GM21529 (cell line): ENCODE data around the gene EP400.

ENCODE experiments used
- ATAC-seq: cut with Tn5 transposase; IDR thresholded peaks from one replicate; pipeline ENCODE4 v1.9.1; 2021; ENCODE audit not compliant: unreplicated experiment

The EP400 gene

DNA sequence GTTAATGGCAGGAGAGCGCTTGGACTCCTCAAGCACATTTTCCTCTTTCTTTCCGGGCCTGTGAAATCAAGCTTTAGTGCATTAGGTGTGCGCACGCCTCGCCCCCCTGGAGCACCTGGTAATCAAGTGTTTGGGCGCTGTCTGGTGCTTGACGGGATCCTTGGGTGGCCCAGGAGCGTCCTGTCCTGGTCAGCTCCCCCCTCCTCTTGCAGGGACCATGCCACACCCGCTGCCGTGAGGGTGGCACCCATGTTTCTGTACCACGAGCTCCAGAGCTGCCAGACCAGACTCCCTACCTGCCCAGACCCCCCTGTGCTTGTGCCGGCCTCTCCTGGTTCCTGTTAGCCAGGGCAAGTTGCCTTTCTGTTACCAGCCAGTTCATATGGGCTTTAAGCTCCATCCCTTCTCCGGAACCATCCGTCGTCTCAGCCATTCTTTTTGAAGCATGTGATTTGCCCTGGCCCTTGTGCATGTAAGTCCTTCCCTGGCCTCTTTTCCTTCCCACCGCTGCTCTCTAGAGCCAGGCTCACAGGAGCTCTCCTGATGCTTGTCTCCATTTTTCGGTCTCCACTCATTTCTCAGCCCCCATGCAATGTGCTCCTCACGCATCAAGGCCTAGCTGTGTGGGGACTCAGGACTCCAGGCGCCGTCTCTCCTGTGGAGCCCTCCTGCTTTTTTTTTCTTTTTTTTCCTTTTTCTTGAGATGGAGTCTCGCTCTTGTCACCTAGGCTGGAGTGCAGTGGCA, 66.1 kb downstream of the EP400 start:
- no peak for ATAC-seq

DNA sequence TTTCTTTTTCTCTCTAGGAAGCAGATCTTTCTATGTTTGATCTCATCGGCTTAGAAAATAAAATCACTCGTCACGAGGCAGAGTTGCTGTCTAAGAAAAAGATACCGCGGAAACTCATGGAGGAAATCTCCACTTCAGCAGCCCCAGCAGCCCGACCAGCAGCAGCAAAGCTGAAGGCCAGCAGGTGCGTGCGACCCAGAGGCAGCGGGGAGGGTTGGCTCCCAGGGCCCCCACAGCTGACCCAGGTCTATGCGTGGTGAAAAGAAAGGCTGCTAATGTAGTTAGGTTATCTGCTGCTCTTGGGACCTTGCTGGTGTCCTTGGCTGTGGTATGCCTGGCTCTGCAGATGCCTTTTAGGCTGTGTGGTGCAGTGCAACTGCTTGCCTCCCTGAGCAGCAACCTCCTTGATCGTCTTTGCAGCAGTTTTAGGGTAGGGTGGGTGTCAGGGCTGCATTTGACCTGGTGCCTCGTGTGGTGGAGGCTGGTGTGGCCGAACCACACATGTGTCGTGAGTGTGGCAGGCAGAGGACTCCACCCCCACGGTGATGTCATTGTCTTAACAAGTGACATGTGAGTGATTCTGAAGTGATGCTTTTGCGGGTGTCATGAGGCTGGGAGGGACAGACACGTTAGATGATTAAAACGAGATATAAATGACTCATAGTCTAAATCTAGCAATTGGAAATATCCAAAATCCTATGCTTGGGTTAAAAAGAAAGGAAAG, 68.6 kb downstream of the EP400 start:
- ATAC-seq = no peak

DNA sequence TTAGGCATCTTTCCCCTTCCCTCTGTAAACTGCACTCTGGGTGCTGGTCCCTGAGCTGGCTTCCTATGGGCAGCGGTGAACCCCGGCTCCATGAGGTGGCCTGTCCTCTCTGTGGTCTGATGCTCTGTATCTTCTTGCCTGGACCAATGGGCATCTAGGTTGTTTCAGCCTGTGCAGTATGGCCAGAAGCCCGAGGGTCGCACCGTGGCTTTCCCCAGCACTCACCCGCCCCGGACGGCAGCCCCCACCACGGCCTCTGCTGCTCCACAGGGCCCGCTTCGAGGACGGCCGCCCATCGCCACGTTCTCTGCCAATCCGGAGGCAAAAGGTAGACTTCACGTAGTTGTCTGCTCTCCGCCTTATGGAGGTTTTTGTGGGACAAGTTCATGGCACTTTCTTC, 70.1 kb downstream of the EP400 start:
- ATAC-seq = no peak

DNA sequence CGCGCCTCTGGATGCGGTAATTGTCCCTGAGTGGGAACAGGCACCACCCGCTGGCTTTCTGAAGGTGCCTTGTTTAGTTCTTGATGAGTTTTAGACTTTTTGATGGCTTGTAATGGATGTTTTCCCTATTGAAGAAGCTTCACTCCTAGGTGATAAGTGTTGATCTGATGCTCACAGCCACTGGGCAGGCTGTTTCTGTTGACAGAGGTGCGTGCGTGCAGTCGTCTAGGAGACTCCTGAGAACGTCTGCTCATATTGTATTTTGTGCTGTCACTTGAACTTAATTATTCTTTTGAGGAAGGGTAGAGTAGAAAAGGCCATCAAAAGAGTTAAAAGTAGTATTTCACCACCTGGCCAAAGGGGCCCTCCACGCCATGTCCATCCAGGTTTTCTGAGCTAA, 70.5 kb downstream of the EP400 start:
- ATAC-seq = no peak

DNA sequence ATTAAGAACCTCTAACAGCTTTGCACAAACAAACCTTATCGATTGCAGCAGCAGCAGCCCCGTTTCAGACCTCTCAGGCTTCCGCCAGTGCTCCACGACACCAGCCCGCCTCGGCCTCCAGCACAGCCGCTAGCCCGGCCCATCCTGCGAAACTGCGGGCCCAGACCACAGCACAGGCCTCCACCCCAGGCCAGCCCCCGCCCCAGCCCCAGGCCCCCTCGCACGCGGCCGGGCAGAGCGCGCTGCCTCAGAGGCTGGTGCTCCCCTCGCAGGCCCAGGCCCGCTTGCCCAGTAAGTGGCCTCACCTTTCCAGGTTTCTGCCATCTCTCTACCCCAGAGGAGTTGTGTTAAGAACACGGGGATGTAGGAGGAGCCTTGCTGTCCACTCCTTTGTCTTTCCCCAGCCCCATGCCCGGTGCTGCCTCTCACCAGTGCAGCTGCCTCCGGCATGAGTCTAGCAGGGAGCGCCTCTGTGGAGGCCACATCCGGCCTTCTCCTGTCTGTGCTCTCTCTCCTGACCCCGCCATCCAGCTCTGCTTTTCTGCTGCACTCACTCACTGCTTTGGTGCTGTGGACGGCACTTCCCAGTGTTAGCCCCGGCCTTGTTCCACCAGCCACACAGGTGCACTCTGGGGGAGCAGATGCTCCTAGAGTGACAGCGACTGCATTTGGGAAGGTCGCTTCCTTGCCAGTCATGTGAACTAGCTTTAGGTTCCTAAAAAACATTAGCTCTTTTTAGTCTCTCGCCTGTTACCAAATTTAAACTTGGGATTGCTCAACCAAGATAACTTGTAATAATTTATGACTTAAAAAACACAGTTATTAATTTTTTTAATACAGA, 71.5 kb downstream of the EP400 start:
- ATAC-seq = no peak

DNA sequence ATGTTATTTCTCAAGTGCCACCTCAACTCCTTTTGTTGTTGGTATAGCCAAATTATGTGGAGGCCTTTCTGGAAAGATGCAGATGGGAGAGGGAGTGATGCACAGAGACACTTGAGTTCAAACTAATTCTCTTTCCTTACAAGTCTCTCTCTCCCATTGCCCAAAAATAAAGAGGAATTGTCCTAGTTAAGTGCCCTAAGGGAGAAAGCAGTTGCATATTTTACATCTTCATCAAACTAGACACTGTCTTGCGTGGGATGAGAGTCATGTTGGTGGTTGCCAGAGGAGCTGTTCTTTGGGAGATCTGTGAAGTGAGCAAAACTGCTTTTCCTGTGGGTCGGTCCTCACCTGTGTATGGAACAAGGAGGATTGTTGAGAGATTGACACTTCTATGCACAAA, 72.2 kb downstream of the EP400 start:
- ATAC-seq = no peak

DNA sequence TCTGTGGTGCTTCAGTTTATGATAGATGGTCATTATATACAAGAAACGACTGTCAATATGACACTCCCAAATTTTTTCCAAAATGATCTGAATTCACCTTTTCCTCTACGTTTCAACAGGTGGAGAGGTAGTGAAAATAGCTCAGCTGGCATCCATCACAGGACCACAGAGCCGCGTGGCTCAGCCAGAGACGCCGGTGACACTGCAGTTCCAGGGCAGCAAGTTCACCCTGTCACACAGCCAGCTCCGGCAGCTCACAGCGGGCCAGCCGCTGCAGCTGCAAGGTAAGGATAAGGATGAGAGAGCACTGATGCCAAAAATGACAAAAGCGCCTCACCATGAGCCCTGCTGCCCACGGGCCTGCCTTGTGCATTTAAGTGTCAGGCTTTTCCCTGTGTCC, 73.9 kb downstream of the EP400 start:
- no peak for ATAC-seq

DNA sequence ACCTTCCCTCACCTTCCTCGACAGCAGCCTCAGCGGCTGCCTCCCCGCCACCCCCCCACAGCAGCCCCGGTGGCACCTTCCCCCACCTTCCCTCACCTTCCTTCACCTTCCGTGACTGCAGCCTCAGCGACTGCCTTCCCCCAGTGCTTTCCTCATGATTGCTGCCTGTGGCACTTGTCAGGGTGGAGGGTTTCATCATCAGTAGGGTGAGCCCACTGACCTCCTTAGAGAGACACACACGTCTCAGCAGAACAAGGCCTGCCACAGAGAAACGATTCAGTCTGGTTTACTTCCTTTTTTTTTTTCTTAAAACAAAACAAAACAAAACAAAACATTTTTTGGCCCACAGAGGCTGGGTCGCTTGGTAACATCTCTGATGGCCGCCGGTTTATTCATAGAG, 75.0 kb downstream of the EP400 start:
- no peak for ATAC-seq

DNA sequence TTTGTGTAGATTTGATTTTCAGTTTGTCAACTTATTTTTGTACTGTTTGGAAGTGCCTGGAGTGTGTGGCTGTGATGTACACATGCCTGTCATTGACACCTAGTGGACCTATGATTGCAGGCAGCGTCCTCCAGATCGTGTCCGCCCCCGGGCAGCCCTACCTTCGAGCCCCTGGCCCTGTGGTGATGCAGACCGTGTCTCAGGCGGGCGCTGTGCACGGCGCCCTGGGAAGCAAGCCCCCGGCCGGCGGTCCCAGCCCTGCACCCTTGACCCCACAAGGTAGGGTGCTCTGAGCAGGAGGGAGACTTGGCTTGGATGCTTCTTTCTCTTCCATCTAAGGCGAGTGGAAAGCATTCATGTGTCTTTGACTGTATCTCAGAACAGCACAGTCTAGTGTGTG, 75.8 kb downstream of the EP400 start:
- ATAC-seq = no peak

DNA sequence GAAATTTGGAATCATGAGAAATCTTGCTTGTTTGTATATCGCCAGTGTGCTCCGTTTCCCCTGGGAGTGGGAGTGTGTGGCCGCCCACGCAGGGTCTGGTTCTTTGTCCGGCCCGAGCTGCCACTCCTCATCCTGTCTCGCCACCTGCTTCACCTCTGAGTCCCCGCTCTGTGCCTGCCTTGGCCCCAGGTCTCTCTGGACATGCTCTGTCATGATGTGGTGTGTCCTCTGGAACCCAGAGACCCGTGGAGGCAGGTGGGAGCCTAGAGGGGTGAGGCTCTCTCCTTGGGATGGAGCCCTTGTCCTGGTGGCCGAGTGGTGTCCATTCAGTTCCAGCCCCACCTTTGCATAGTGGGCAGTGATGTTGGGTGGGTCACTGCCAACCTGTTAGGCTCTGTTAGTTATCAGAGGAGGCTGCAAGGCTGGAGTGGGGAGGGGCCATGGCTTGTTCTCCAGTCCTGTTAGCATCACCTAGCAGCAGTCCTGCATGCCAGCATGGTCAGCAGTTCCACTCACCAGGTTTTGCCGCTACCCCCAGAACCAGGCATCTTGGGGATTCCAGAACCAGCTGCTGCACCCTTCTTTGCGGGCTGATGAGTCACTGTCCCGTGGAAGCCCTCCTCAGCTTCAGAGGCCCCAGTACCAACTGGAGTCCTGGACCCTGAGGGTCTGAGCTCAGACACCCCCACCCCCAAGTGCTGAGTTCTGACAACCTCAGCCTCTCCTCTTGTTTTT, 76.5 kb downstream of the EP400 start:
- no peak for ATAC-seq

DNA sequence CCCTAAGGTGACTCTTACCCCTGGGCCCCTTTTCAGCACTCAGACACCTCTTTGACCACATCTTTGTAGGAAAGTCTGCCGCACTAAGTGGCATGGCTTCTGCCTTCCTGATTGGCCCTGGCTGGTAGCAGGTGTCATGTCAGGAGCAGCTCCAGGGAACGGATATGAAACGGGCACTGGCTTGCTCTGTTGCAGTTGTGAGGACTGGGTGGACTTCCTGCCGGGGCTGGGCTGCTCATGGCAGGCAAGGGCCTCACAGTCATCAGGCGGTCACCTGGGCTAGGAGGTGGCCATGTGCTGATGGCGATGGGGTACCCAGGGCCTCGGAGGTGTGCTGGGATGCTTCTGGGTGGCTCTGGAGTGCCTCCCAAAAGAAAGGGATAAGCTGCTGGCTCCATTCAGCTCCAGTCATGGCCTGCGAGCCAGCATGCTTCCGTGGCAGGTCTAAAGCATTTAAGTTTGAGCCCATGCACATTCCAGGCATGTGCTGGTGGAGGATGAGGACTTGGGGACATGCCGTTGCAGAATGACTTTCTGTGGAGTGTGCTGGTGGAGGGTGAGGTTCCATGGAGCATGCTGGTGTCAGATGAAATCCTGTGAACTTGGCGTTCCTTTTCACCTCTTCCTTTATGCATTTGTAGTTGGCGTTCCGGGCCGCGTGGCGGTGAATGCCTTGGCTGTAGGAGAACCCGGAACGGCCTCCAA, 77.2 kb downstream of the EP400 start:
- ATAC-seq = no peak

DNA sequence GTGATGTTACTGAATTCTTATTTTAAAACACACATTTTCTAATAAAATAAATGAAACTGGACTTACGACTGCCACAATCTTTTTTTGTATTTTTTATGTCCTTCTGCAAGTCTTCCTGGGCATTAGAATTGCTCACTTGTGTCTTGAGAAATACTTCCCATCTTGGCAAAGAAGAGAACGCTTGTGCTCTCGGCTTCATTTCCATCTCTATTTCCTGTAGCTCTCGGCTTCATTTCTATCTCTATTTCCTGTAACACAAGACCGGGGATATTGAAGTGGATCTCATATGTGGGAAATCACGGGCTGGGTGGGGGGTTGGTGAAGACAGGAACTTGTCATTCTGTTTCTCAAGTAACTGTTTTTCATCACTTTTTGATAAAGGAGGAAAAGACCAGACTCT, 77.9 kb downstream of the EP400 start:
- no peak for ATAC-seq

DNA sequence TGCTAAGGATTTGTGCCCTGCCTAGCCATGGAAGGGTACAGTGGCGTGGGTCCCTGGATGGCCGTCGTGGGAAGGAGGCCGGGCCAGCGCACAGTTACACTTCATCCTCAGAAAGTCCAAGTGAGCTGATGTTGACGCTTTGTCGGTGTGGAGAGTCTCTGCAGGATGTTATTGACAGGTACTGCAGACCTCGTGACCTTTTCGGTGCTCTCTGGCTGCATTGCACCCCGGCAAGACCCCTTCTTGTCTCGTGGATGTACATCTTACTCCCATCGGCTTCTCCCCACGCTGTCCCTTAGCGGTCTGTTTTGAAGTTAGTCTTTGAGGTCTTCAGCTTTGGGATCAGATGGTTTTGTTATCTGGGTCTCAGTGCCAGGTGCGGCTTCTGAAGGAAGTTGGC, 78.4 kb downstream of the EP400 start:
- no peak for ATAC-seq

DNA sequence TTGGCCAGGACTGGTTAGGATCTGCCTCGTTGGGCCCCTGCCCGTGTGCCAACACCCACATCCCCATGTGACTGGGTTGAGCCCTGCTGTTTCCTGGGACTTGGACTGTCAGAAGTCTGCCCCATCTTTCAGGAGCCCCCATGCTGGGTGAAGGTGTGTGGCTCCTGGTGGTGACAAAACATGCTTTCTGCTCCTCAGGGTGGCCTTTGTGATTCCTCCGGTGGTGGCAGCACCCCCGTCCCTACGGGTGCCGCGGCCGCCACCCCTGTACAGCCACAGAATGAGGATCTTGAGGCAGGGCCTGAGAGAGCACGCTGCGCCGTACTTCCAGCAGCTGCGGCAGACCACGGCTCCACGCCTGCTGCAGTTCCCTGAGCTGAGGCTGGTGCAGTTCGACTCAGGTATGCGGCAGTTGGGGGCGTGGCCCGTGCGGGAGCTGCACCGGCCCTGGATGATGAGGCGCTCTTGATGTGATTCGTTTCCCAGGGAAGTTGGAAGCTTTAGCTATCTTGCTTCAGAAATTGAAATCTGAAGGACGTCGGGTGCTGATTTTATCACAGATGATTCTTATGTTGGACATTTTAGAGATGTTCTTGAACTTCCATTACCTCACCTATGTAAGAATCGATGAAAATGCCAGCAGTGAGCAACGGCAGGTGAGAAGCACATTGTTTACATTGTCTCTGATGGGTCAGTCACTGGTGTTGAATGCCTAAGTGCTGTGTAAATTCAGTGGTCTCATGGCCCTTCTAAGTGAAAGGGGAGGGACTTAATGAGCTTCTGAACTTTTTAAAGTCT, 80.0 kb downstream of the EP400 start:
- ATAC-seq = no peak

DNA sequence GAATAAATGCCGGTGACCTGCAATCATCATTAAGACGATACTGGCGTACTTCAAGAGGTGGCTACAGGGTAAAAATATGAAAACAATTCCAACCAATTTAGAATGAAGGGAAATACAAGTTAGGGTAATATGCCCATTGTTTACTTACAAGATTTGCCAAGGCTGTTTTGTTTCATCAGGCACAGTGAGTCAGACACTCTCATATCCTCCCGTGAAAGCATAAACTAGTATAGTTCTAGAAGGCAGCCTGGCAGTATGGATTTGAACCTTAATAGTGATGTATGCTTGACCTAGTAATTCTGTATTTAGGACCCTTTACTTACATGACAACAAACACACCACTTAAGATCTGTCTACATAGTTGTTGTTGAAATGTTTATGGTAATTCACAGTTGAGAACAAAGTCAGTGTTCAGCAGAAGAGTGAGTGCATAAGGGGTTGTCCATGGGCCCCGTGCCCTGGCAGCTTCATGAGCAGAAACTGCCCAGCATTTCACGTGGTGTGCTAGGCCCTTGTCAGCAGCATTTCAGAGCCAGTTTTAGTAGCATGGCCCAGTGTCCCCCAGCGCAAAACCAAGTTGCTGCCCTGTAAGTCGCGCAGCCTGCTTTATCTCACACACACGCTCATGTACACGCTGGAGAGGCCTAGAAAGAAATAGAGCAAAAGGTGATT, 80.8 kb downstream of the EP400 start:
- no peak for ATAC-seq

DNA sequence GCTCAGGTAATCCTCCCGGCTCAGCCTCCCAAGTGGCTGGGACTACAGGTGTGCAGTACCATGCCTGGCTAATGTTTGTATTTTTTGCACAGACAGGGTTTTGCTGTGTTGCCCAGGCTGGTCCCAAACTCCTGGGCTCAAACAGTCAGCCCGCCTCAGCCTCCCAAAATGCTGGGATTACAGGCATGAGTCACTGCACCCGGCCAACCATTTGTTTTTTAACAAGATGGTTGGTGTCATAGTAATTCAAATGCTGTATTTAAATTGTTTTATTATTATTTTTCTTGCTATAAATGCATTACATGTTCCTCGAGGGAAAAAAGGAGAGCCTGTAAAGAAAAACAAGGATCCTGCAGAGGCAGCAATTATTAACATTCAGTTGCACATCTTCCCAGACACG, 83.9 kb downstream of the EP400 start:
- ATAC-seq = no peak

DNA sequence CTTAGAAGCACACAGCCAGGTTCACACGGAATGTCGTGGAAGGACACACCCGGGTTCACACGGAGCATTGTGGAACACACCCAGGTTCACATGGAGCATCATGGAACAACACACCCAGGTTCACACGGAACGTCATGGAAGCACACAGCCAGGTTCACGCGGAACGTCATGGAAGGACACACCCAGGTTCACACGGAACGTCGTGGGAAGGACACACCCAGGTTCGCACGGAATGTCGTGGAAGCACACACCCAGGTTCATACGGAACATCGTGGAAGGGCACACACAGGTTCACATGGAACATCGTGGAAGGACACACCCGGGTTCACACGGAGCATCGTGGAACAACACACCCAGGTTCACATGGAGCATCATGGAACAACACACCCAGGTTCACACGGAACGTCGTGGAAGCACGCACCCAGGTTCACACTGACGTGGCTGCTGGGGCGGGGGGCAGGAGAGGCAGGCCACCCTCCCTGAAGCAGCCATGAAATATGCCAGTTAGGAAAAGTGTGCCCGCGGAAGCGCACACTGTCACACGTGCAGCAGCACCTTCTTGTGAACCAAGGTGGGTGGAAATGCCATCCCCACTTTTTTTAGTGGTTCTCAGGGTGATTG, 86.4 kb downstream of the EP400 start:
- no peak for ATAC-seq

DNA sequence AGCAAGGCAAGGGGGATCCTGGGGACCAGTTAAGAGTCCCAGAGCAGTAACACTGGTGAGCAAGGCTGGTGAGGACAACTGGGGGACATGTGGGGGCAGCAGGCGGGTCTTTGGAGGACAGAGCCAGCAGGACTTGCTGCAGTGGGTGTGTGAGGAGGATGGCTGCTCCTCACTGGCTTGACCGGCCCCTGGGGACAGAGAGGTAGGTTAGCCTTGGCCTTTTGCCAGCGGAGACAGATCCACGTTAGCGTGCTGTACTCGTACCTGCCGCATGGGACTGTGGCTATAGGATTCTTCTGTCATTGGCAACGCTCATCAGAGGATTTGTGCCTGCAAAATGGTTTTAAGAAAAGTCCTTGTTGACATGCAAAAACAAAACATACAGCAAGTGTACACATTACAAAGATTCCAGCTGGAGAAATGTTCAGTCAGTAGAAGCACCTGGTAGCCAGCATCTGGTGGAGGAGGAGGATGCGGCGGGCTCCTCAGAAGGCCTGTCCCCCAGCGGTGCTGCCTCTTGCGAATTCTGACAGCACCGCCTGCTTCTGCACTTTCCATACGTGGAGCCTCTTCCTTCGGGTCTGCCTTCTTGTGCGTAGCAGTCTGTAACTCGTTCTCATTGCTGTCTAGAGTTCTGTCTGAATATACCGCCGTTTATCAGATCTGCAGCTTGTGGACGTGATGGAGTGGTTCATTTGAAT, 91.3 kb downstream of the EP400 start:
- no peak for ATAC-seq
